IPS-NIHi7 (cell line): Measurements from ENCODE around the gene PBLD.

Source experiments
- DNase-seq: peaks from one replicate; pipeline ENCODE4 v3.0.0; 2012; ENCODE audit warnings: mixed read lengths; ENCODE audit errors: extremely low spot score

Gene PBLD

GRCh38 chr10:68233046-68233445 lies 99.7 kb downstream of the PBLD start:
- DNase-seq: no peak
